GM12878 (cell line): ENCODE data around the gene TYW1.
"Not testable (repeated sequence)": the region's sequence is repeated elsewhere in the genome, so short reads cannot be mapped to it uniquely, and the experiment has no call there.

Experiments used
- E2F4 ChIP-seq: IDR thresholded peaks from 2 replicates; pipeline ENCODE4 v1.6.1; 2012; ENCODE audit warnings: low read depth, low read length, improper control_type of control experiment
- JUNB ChIP-seq: IDR thresholded peaks from 2 replicates; pipeline ENCODE4 v1.6.1; 2016; ENCODE audit warnings: antibody characterized with exemption, mild to moderate bottlenecking

GRCh38 chr7:67205772-67206171 is 209.1 kb downstream of the TYW1 start:
- not testable (repeated sequence) for TF ChIP-seq E2F4, JUNB
